ENCODE measurements around the gene JAM3. TPM values are rescaled to one million over a fixed set of nuclear protein-coding genes. Genes with fewer than 3 reads are reported as not detected.
A peak's percentile ranks its signal among the peaks of the same experiment; 100 is the strongest.

The JAM3 gene
- total and polyA plus RNA-seq, 2 of the 8 experiments (the other 6 are each of a cell fraction or from before 2014, with no cell fraction given), result 19.6 to 42.8 TPM

DNA sequence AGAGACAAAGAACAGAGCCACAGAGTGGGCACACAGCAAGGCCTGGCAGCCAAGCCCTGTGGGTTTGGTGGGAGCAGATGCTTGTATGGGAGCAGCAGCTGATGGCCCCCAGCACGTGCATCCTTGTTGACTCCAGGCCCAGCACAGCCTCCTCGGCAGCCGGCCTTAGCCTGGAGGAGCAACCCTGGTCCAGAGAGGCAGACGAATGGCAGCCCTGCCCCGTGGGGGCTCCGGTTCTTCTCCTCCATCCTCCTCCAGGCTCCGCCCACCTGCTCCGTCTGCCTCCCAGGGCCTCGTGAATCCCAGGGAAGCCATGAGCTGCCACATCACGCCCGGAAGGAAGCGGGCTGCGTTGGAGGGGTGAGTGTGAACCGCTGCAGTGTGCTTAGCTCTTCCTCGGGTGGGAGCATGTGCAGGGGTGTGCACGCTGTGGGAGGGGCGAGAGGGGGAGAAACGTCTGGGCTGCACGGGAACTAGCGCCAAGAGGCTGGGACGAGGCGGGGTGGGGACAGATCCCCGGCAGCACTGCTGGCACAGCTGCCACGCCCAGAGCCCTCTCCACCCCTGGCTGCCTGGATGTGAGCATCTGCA, 36.3 kb upstream of the JAM3 start:
- no peak overlapping the region for H2BK120ac ChIP-seq (replicated peaks; ENCODE audit: low read depth, low read length)
- H3K36me3 ChIP-seq (ENCODE audit: control insufficient read depth in 2 of 4, insufficient read depth in 4 of 4, low read length in 3 of 4), result no peaks in the 10 kb centered on the region
- peaks cover 0 to 24% (median 18%) of the 10 kb centered on the region in 4 experiments; a peak in 6 of 7 replicates for H3K4me1 ChIP-seq (replicated peaks in 1 of 4; ENCODE audit: control insufficient read depth in 3 of 4, insufficient read depth in 4 of 4, low read length in 3 of 4)
- POLR2A ChIA-PET (ENCODE audit: partially characterized antibody), result no interaction called here
- H4K20me1 ChIP-seq (replicated peaks in 1 of 2; ENCODE audit: control insufficient read depth in 1 of 2, insufficient read depth in 2 of 2, low read length in 2 of 2), result no peaks in the 10 kb centered on the region
- CTCF ChIA-PET (ENCODE audit: partially characterized antibody), result interaction anchor here (0.5 to 13.6 kb wide), 9 partner anchors 10 to 105 kb away, joined by 3 to 178 read pairs (median 6); no protein-coding TSS in a partner anchor
- H3K23me2 ChIP-seq (ENCODE audit: low read depth, low read length), result peaks cover 2% of the 10 kb centered on the region; the same call in 1 of the 2 replicates
- H3K4me2 ChIP-seq (ENCODE audit: insufficient read depth in 1 of 2, low read depth in 2 of 2, low read length in 2 of 2), result no peak overlapping the region
- no peaks in the 10 kb centered on the region for H3K79me2 ChIP-seq (ENCODE audit: control insufficient read depth in 1 of 2, insufficient read depth in 2 of 2, low read length in 2 of 2)
- peak overlapping the region; percentile 94; the same call in 1 of the 2 replicates for H2BK12ac ChIP-seq (ENCODE audit: low read depth, low read length)
- no peak overlapping the region for H3K14ac ChIP-seq (ENCODE audit: insufficient read length)
- no peaks in the 10 kb centered on the region for H3K79me1 ChIP-seq (ENCODE audit: low read depth, low read length)
- no peak overlapping the region for H3K56ac ChIP-seq (replicated peaks; ENCODE audit: insufficient read length, low read depth, low read length)
- H3K9ac ChIP-seq (replicated peaks in 1 of 4; ENCODE audit: extremely low read depth in 1 of 4, low read depth in 3 of 4, low read length in 3 of 4), result no peak overlapping the region
- no peak overlapping the region for H4K8ac ChIP-seq (ENCODE audit: extremely low read depth, insufficient read depth, low read length)
- H3K18ac ChIP-seq (ENCODE audit: extremely low read depth, low read length), result peak overlapping the region; percentile 92; the same call in 1 of the 2 replicates
- no peak overlapping the region for H3K4ac ChIP-seq (replicated peaks; ENCODE audit: insufficient read length, low read depth, low read length)
- H2AFZ ChIP-seq (ENCODE audit: low read length), result no peak overlapping the region
- H2BK20ac ChIP-seq (ENCODE audit: low read length), result peak overlapping the region; percentile 34; the same call in 1 of the 2 replicates
- H3K23ac ChIP-seq (ENCODE audit: insufficient read length), result no peak overlapping the region
- no peaks in the 10 kb centered on the region for H3K9me3 ChIP-seq (ENCODE audit: insufficient read depth in 2 of 2, low read depth in 1 of 2, low read length in 1 of 2)
- H2BK15ac ChIP-seq (ENCODE audit: low read length), result peak overlapping the region; percentile 88
- peak overlapping the region; percentile 40 for H4K91ac ChIP-seq (replicated peaks; ENCODE audit: insufficient read length, low read length)
- no peak overlapping the region for H3K4me3 ChIP-seq (ENCODE audit: extremely low read depth in 1 of 4, insufficient read depth in 2 of 4, low read depth in 3 of 4, low read length in 4 of 4)
- H3K27ac ChIP-seq (ENCODE audit: low read depth, low read length), result no peak overlapping the region
- H2AK5ac ChIP-seq (ENCODE audit: low read depth, low read length), result peak overlapping the region; percentile 41
- H2BK5ac ChIP-seq (ENCODE audit: low read depth, low read length), result 0 out of 2 replicates have a peak overlapping the region, but pooled peaks have one; percentile 2
- H4K5ac ChIP-seq (ENCODE audit: insufficient read length, low read depth, low read length), result no peak overlapping the region
- H3K27me3 ChIP-seq (replicated peaks in 1 of 4; ENCODE audit: control insufficient read depth in 3 of 4, extremely low read depth in 1 of 4, insufficient read depth in 3 of 4, low read length in 3 of 4), result peaks cover 0 to 5% (median 3%) of the 10 kb centered on the region in 4 experiments; a peak in 3 of 7 replicates
- no peak for TF ChIP-seq TBP (IDR thresholded peaks at IDR 0.05; ENCODE audit: low read depth, low read length)
- TF ChIP-seq YY1 (IDR thresholded peaks at IDR 0.05; ENCODE audit: low read depth, low read length), result no peak
- no peak for TF ChIP-seq SP2 (IDR thresholded peaks at IDR 0.05; ENCODE audit: low read length)
- TF ChIP-seq, protein P1, sequence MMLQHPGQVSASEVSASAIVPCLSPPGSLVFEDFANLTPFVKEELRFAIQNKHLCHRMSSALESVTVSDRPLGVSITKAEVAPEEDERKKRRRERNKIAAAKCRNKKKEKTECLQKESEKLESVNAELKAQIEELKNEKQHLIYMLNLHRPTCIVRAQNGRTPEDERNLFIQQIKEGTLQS (IDR thresholded peaks at IDR 0.05; ENCODE audit: insufficient read depth, low read depth, low read length), result no peak
- no peak for TF ChIP-seq BACH1 (IDR thresholded peaks at IDR 0.05; ENCODE audit: low read length)
- 79% methylated on average over 20 of the region's 24 CpGs; no CpG with 5 or more reads in 1 of the 2 experiments for WGBS, 2 experiments (ENCODE audit: extremely low coverage in 1 of 2, insufficient coverage in 1 of 2, insufficient read length in 1 of 2, insufficient replicate concordance in 2 of 2, low coverage in 1 of 2, low lambda C conversion rate in 2 of 2, missing lambda C conversion rate in 1 of 2)
- FAIRE-seq, result no peak
- no peak for DNase-seq (ENCODE audit: low read depth in 1 of 2, low spot score in 2 of 2)

All from H1 (cell line).